HS-5 (cell line): ENCODE data around the gene LCTL.
"Not testable (repeated sequence)": the region's sequence is repeated elsewhere in the genome, so short reads cannot be mapped to it uniquely, and the experiment has no call there.

ENCODE experiments used
- DNase-seq: peaks from one replicate; pipeline ENCODE4 v3.0.0-alpha.2; 2012; ENCODE audit warnings: low read depth

The LCTL gene

DNA sequence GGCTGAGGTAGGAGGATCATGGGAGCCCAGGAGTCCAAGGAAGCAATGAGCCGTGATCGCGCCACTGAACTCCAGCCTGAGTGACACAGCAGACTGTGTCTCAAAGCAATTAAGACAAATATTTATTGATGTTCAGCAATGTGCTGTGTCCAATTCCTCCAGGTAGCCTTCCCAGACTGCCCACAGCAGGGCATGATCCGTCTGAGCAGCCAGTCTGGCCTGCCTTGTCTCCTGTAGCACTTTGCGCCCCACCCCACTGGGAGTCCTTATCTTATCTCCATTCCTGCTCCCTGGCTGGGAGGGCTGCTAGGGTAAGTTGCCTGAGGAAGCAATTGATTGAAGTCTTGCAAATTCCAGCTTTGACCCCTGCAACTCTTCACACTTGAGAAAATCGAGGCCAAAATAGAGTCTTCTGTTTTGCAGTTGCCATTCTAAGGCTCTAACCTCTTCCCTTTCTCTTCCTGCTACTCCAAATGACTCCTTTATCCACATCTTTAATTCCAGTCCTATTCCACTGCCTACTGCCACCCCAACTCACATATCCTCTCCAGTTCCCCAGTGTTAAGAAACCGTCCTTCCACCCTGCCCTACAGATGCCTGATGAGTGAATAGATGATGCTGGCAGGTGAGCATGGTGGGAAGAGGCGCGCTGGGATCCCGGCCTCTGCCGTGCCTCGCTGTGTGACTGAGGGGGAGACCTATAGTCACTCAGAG, 26.9 kb upstream of the LCTL start:
- DNase-seq: no peak

GRCh38 chr15:66591322-66591862, 25.6 kb upstream of the LCTL start:
- no peak for DNase-seq

- DNase-seq: no peak
These were observed 24.6 kb upstream of the LCTL start for GRCh38 chr15:66590435-66590834.

GRCh38 chr15:66589429-66589828, 23.6 kb upstream of the LCTL start:
- DNase-seq: not testable (repeated sequence)

DNA sequence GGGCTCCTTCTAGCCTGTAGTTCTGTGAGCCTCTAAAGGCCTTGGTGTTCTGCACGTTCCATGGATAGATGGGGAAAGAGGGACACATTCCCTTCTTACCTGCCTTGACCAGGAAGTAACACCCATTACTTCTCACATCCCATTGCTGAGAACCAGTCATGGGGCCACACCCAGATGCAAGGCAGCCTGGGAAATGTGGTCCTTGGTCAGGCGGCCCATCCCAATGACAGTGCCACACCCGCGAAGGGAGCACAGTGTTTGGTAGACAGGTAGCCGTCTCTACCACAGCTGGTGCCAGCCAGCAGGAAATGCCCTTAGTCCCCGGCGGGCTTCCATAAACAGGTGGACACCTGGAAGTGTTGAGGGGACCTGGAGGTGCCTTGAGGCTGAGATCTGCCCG, 23.2 kb upstream of the LCTL start:
- DNase-seq: no peak

DNA sequence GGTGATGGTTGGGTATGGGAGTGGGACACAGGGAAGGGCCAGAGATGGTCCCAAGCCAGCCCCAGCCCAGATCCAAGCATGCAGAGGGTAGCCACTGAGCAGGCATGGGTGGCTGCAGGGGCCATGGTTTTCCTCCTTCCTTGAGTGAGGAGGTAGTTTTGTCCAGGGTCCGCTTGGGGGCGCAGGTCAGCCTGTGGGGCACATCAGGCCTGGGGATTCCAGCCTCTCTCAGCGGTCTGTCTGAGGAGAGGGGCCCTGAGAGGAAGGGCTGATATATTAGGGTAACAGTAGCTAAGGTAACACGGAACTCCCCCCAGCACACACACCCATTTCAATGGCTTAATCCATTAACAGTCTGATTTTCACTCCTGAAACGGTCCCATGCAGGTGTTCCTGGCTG, 22.7 kb upstream of the LCTL start:
- DNase-seq: no peak

- DNase-seq: no peak
These were observed 22.0 kb upstream of the LCTL start for GRCh38 chr15:66587749-66588148.

DNA sequence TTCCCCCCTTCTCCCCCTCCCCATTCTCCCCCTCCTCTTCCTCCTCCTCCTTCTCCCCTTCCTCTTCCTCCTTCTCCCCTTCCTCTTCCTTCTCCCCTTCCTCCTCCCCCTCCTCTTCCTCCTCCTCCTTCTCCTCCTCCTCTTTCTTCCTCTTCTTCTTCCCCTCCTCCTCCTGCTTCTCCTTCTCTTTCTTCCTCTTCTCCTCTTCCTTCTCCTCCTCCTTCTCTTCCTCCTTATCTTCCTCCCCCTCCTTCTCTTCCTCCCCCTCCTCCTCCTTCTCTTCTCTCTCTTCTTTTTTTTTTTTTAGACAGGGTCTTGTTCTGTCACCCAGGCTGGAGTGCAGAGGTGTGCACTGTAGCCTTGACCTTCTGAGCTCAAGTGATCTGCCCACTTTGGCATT, 21.2 kb upstream of the LCTL start:
- DNase-seq: no peak

GRCh38 chr15:66586155-66586976, 20.6 kb upstream of the LCTL start:
- DNase-seq: no peak

DNA sequence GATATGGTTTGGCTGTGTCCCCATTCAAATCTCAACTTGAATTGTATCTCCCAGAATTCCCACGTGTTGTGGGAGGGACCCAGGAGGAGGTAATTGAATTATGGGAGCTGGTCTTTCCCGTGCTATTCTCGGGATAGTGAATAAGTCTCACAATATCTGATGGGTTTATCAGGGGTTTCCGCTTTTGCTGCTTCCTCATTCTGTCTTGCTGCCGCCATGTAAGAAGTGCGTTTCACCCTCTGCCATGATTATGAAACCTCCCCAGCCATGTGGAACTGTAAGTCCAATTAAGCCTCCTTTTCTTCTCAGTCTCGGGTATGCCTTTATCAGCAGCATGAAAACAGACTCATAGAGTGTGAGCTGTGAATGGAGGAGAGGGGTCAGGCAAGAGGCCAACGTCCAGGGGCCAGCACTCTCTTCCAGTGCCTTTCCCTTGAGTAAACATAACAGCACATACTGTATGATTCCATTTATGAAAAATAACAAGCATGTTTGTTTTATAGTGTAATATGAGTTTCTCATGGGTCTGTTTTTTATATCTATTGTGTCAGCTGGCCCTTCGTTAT, 16.3 kb upstream of the LCTL start:
- no peak for DNase-seq

- DNase-seq: no peak
These were observed 14.8 kb upstream of the LCTL start for GRCh38 chr15:66580643-66581042.

GRCh38 chr15:66578286-66578875, 12.6 kb upstream of the LCTL start:
- peak; percentile 19 for DNase-seq

DNA sequence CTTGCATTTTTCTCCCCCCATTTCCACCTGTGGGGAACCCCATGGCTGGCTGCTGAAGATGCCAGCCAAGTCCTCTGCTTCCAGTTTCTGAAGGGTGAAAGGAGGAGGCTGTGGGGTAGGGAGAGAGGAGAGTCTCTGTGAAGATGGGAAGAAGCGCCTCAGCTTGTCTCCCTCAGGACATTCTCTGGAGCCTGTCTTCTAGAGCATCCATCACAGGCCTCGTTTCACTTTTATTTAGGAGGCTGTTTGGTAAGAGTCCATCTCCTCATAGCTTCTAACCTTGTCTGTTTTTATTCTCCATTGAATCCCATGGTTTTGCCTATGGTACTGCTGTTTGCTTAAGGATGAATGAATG, 8.8 kb upstream of the LCTL start:
- DNase-seq: no peak

DNA sequence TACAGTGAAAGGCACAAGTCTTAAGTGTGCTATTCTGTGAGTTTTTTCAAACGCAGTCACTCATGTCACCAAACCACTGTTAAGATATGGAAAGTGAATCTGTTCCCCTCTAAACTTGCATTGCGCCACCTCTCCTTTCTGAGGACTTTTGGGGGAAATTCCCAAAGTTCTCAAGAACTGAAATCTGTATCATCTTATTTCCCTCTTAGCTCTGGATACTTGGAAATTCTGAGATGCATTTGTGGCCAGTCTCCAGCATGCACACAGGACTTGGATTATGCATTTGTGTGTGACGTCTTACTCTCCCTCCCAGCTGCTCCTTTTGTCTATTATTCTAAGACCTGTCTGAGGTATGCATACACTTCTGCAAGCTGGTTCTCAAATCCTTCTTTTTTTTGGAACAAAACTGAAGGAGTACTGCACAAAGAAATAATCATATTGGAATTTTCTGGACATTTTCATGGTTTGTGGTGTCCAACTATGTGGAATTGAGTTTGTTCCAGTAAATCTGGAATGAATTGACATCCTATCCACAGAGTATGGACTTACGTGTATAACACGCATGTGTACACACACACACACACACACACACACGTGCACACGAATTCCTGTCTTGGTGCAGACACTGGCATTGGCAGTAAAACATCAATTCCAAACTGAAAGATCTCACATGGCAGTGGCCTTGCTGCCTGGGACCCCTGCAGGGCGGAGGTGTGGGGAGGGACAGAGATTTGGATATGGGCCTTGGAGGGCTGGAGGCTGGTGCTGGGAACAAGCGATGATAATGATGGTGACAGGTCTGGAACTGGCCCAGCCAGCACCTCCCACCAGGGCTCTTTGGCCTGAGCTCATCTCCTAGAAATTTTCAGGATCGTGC, 8.2 kb upstream of the LCTL start:
- DNase-seq: no peak

- no peak for DNase-seq
These were observed 7.5 kb upstream of the LCTL start for GRCh38 chr15:66573348-66573718.

- DNase-seq: no peak
These were observed 6.3 kb upstream of the LCTL start for GRCh38 chr15:66572146-66572545.

GRCh38 chr15:66570842-66571478, 5.2 kb upstream of the LCTL start:
- no peak for DNase-seq

GRCh38 chr15:66570327-66570726, 4.5 kb upstream of the LCTL start:
- no peak for DNase-seq

DNA sequence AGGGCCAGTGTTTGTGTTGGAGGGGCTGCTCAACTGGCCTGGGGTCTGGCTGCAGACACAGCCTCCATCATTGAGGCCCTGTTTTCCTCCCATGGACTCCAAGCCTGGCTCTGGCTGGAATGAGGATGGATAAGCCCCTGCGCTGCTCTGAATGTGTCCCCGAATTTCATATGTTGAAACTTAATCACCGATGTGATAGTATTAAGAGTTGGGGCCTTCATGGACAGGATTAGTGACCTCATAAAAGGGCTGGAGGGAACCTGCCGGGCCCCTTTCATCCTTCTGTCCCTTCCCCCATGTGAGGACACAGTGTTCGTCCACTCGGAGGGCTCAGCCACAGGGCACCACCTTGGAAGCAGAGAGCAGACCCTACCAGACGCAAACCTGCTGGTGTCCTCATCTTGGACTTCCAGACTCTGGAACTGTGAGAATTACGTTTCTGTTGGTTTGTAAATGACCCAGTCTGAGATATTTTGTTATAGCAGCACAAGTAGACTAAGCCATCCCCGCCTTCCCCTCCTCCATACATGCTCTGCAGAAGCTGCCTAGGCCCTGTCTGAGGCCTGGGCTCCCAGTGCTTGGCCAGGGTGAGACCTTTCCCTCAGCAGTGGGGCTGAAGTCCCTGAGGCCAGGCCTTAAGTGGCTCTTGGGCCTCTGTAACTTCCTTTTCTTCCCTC, 3.8 kb upstream of the LCTL start:
- no peak for DNase-seq

DNA sequence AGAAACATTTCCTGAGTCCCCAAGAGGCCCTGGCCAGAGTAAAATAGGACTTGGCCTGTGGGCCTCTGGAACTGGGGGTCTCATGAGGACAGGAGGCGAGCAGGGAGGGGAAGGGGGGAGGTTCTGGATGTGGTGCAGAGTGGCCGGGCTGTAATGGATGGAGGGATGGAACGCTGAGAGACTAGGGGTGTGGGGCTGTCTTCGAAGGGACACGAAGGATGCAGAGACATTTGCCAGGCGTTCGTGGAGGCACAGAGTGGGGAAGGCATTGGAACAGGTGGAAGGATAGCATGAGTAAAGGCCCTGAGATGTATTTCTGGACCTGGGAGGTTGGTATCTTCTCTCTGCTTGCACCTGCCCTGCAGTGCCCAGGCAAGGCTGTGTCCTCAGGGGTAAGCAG, 2.1 kb upstream of the LCTL start:
- DNase-seq: no peak
